WTC11 (cell line): Measurements from ENCODE around the gene MRGPRF. TPM values are rescaled to one million over a fixed set of nuclear protein-coding genes. Genes with fewer than 3 reads are reported as not detected.

Experiments
- ATAC-seq: fragments of 200-7000 bp; cut with Tn5 transposase; 2 replicates; pipeline ENCODE4 v1.10.0; 2021; ENCODE audit warnings: mild to moderate bottlenecking, moderate library complexity
- CTCF ChIA-PET: fragments of 300-600 bp; sonication (Branson Sonifier 250); formaldehyde crosslinking; loops from one replicate; lab custom pipeline; 2021; ENCODE audit warnings: antibody characterized with exemption; lab: Charles Lee
- POLR2A ChIA-PET: fragments of 350-600 bp; sonication (Branson Sonifier 250); formaldehyde crosslinking; loops from one replicate; lab custom pipeline; 2021; ENCODE audit warnings: antibody characterized with exemption; lab: Charles Lee
- DNase-seq: peaks from one replicate; pipeline ENCODE4 v3.0.0; 2021; ENCODE audit warnings: low spot score
- H3K27ac Mint-ChIP-seq: 2 replicates; pipeline ENCODE4 v1.8.0; 2021; ENCODE audit warnings: mixed read lengths
- H3K27me3 Mint-ChIP-seq: 2 replicates; pipeline ENCODE4 v1.8.0; 2021; ENCODE audit warnings: low read depth, mild to moderate bottlenecking, moderate library complexity, mixed read lengths
- H3K36me3 Mint-ChIP-seq: 2 replicates; pipeline ENCODE4 v1.8.0; 2021; ENCODE audit warnings: mixed read lengths
- H3K4me1 Mint-ChIP-seq: 2 replicates; pipeline ENCODE4 v1.8.0; 2022; ENCODE audit warnings: mixed read lengths
- H3K4me3 Mint-ChIP-seq: 2 replicates; pipeline ENCODE4 v1.8.0; 2021; ENCODE audit warnings: mild to moderate bottlenecking, moderate library complexity, mixed read lengths
- H3K9me3 Mint-ChIP-seq: 2 replicates; pipeline ENCODE4 v1.8.0; 2021; ENCODE audit warnings: mixed read lengths
- ATF6 ChIP-seq: sonication (generic); formaldehyde crosslinking; IDR thresholded peaks from 2 replicates; pipeline ENCODE4 v1.8.1; 2023; ENCODE audit warnings: mild to moderate bottlenecking, missing genetic modification reagents
- E2F1 ChIP-seq: sonication (generic); formaldehyde crosslinking; IDR thresholded peaks from 2 replicates; pipeline ENCODE4 v1.8.0; 2022; ENCODE audit warnings: mild to moderate bottlenecking, missing genetic modification reagents
- FOXP1 ChIP-seq: sonication (generic); formaldehyde crosslinking; IDR thresholded peaks from 2 replicates; pipeline ENCODE4 v1.8.0; 2022; ENCODE audit warnings: missing genetic modification reagents, mild to moderate bottlenecking, moderate library complexity, borderline replicate concordance
- GABPB1 ChIP-seq: sonication (generic); formaldehyde crosslinking; IDR thresholded peaks from 2 replicates; pipeline ENCODE4 v1.8.1; 2023; ENCODE audit warnings: mild to moderate bottlenecking, missing genetic modification reagents
- JAZF1 ChIP-seq: fragments of 250-450 bp; sonication (Bioruptor Pico); IDR thresholded peaks from 2 replicates; pipeline ENCODE4 v1.9.0; 2021; ENCODE audit warnings: moderate library complexity, mild to moderate bottlenecking, inconsistent platforms
- MYBL2 ChIP-seq: sonication (generic); formaldehyde crosslinking; IDR thresholded peaks from 2 replicates; pipeline ENCODE4 v1.8.1; 2023; ENCODE audit warnings: mild to moderate bottlenecking, moderate library complexity, missing genetic modification reagents
- NFATC4 ChIP-seq: fragments of 250-450 bp; sonication (Bioruptor Pico); IDR thresholded peaks from 2 replicates; pipeline ENCODE4 v1.9.0; 2021; ENCODE audit warnings: mild to moderate bottlenecking
- NFE2L1 ChIP-seq: sonication (generic); formaldehyde crosslinking; IDR thresholded peaks from 2 replicates; pipeline ENCODE4 v1.8.1; 2023; ENCODE audit warnings: missing genetic modification reagents
- NR1H2 ChIP-seq: sonication (generic); formaldehyde crosslinking; IDR thresholded peaks from 2 replicates; pipeline ENCODE4 v1.9.0; 2021; ENCODE audit warnings: mild to moderate bottlenecking, moderate library complexity, missing genetic modification reagents
- NR2C2 ChIP-seq: sonication (generic); formaldehyde crosslinking; IDR thresholded peaks from 2 replicates; pipeline ENCODE4 v1.8.0; 2022; ENCODE audit warnings: mild to moderate bottlenecking, missing genetic modification reagents
- PRDM15 ChIP-seq: sonication (generic); formaldehyde crosslinking; IDR thresholded peaks from 2 replicates; pipeline ENCODE4 v1.8.0; 2022; ENCODE audit warnings: missing genetic modification reagents
- RORB ChIP-seq: fragments of 250-450 bp; sonication (Bioruptor Pico); IDR thresholded peaks from 2 replicates; pipeline ENCODE4 v1.9.0; 2021; ENCODE audit warnings: mild to moderate bottlenecking
- SP1 ChIP-seq: sonication (generic); formaldehyde crosslinking; conservative IDR thresholded peaks from 2 replicates; pipeline ENCODE4 v1.8.1; 2022; ENCODE audit warnings: missing genetic modification reagents
- ZNF138 ChIP-seq: sonication (generic); formaldehyde crosslinking; conservative IDR thresholded peaks from 2 replicates; pipeline ENCODE4 v1.8.1; 2022; ENCODE audit warnings: mild to moderate bottlenecking, moderate library complexity, missing genetic modification reagents
- ZNF317 ChIP-seq: sonication (generic); formaldehyde crosslinking; IDR thresholded peaks from 2 replicates; pipeline ENCODE4 v1.8.1; 2023; ENCODE audit warnings: low read depth, mild to moderate bottlenecking, moderate library complexity, missing genetic modification reagents, borderline replicate concordance
- ZNF423 ChIP-seq: fragments of 250-450 bp; sonication (Bioruptor Pico); IDR thresholded peaks from 2 replicates; pipeline ENCODE4 v2.1.2; 2022; ENCODE audit warnings: mild to moderate bottlenecking, moderate library complexity
- total RNA-seq: library from RNA; stranded (reverse); gene quantifications from 3 replicates; pipeline ENCODE4 v1.2.3, GENCODE V29; 2021
- TF ChIP-seq, protein P1 (sequence below): sonication (generic); formaldehyde crosslinking; IDR thresholded peaks from 2 replicates; pipeline ENCODE4 v1.8.0; 2022; ENCODE audit warnings: mild to moderate bottlenecking, missing genetic modification reagents
- TF ChIP-seq, protein P2 (sequence below): sonication (generic); formaldehyde crosslinking; IDR thresholded peaks from 2 replicates; pipeline ENCODE4 v1.8.1; 2023; ENCODE audit warnings: mild to moderate bottlenecking, missing genetic modification reagents, moderate library complexity
- TF ChIP-seq, protein P3 (sequence below): sonication (generic); formaldehyde crosslinking; IDR thresholded peaks from 2 replicates; pipeline ENCODE4 v1.8.1; 2023; ENCODE audit warnings: mild to moderate bottlenecking, missing genetic modification reagents, borderline replicate concordance

MRGPRF gene
- total RNA-seq, 1 experiment from 2014 or later = 3.8 TPM

GRCh38 chr11:68980776-68981065 lies 32.3 kb downstream of the MRGPRF start, which contains the start of gene MRGPRD:
Gene MRGPRD (minus strand): TSS chr11:68980986. CDS start chr11:68980986, 0 bp downstream.
- no peaks in the 10 kb centered on the region; the same call in 1 of the 2 replicates for H3K27me3 Mint-ChIP-seq
- H3K4me1 Mint-ChIP-seq = peaks cover 10% of the 10 kb centered on the region
- TF ChIP-seq, protein P1, sequence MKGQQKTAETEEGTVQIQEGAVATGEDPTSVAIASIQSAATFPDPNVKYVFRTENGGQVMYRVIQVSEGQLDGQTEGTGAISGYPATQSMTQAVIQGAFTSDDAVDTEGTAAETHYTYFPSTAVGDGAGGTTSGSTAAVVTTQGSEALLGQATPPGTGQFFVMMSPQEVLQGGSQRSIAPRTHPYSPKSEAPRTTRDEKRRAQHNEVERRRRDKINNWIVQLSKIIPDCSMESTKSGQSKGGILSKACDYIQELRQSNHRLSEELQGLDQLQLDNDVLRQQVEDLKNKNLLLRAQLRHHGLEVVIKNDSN (CRISPR knock-in tag) = no peak
- TF ChIP-seq, protein P2, sequence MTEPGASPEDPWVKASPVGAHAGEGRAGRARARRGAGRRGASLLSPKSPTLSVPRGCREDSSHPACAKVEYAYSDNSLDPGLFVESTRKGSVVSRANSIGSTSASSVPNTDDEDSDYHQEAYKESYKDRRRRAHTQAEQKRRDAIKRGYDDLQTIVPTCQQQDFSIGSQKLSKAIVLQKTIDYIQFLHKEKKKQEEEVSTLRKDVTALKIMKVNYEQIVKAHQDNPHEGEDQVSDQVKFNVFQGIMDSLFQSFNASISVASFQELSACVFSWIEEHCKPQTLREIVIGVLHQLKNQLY (CRISPR knock-in tag) = no peak
- no peak for TF ChIP-seq ATF6 (CRISPR knock-in tag)
- no peak for TF ChIP-seq MYBL2 (CRISPR knock-in tag)
- TF ChIP-seq E2F1 (CRISPR knock-in tag) = no peak
- TF ChIP-seq FOXP1 (CRISPR knock-in tag) = no peak
- no peak for TF ChIP-seq NR2C2 (CRISPR knock-in tag)
- no peak for TF ChIP-seq GABPB1 (CRISPR knock-in tag)
- no peak for TF ChIP-seq SP1 (CRISPR knock-in tag)
- H3K4me3 Mint-ChIP-seq = no peak within 1 kb of the TSS
- DNase-seq = no peak
- H3K9me3 Mint-ChIP-seq = peaks cover 13% of the 10 kb centered on the region
- no peaks in the 10 kb centered on the region for H3K36me3 Mint-ChIP-seq
- ChIA-PET CTCF (interaction anchor here (1.3 to 2.2 kb wide), 3 partner anchors 25 to 121 kb away, joined by 3 to 10 read pairs (median 4); no protein-coding TSS in a partner anchor), POLR2A (no interaction called here)
- no peak; the same call in 1 of the 2 replicates for ATAC-seq
- no peak within 1 kb of the TSS for H3K27ac Mint-ChIP-seq

GRCh38 chr11:68979931-68980775 lies 32.9 kb downstream of the MRGPRF start:
- no peak overlapping the region for H3K4me3 Mint-ChIP-seq
- no peak overlapping the region for H3K27ac Mint-ChIP-seq
- POLR2A ChIA-PET = no interaction called here
- H3K27me3 Mint-ChIP-seq = no peaks in the 10 kb centered on the region; the same call in 1 of the 2 replicates
- ATAC-seq (no peak), DNase-seq (peak; percentile 10)
- peaks cover 10% of the 10 kb centered on the region for H3K4me1 Mint-ChIP-seq
- CTCF ChIA-PET = interaction anchor here (1.0 to 2.2 kb wide), 6 partner anchors 24 to 121 kb away, joined by 3 to 10 read pairs (median 4); partner anchors contain the start of gene MRGPRF
- H3K36me3 Mint-ChIP-seq = no peaks in the 10 kb centered on the region
- peaks cover 14% of the 10 kb centered on the region for H3K9me3 Mint-ChIP-seq
- TF ChIP-seq ZNF423 (CRISPR knock-in tag) (no peak), NFATC4 (CRISPR knock-in tag) (no peak), RORB (no peak), ZNF138 (no peak), JAZF1 (no peak), PRDM15 (no peak), ZNF317 (CRISPR knock-in tag) (no peak), NFE2L1 (CRISPR knock-in tag) (no peak), NR1H2 (no peak)
- TF ChIP-seq, protein P1 (CRISPR knock-in tag) = no peak
- TF ChIP-seq, protein P3, sequence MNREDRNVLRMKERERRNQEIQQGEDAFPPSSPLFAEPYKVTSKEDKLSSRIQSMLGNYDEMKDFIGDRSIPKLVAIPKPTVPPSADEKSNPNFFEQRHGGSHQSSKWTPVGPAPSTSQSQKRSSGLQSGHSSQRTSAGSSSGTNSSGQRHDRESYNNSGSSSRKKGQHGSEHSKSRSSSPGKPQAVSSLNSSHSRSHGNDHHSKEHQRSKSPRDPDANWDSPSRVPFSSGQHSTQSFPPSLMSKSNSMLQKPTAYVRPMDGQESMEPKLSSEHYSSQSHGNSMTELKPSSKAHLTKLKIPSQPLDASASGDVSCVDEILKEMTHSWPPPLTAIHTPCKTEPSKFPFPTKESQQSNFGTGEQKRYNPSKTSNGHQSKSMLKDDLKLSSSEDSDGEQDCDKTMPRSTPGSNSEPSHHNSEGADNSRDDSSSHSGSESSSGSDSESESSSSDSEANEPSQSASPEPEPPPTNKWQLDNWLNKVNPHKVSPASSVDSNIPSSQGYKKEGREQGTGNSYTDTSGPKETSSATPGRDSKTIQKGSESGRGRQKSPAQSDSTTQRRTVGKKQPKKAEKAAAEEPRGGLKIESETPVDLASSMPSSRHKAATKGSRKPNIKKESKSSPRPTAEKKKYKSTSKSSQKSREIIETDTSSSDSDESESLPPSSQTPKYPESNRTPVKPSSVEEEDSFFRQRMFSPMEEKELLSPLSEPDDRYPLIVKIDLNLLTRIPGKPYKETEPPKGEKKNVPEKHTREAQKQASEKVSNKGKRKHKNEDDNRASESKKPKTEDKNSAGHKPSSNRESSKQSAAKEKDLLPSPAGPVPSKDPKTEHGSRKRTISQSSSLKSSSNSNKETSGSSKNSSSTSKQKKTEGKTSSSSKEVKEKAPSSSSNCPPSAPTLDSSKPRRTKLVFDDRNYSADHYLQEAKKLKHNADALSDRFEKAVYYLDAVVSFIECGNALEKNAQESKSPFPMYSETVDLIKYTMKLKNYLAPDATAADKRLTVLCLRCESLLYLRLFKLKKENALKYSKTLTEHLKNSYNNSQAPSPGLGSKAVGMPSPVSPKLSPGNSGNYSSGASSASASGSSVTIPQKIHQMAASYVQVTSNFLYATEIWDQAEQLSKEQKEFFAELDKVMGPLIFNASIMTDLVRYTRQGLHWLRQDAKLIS (CRISPR knock-in tag) = no peak
